Stimulated activated CD4-positive, alpha-beta T cell treated with anti-CD3 and anti-CD28 coated beads, TNF-alpha, amount 100 ng/mL, for 48 hours (primary cell): ENCODE measurements around the gene ZNF124.

Experiments used
- DNase-seq, 3 donors: peaks; one replicate each; pipeline ENCODE4 v3.0.0-alpha.2; 2020; ENCODE audit warnings: low read depth in 3 of 3

The ZNF124 gene

GRCh38 chr1:247113094-247113497 is 58.7 kb downstream of the ZNF124 start:
- no peak for DNase-seq

DNA sequence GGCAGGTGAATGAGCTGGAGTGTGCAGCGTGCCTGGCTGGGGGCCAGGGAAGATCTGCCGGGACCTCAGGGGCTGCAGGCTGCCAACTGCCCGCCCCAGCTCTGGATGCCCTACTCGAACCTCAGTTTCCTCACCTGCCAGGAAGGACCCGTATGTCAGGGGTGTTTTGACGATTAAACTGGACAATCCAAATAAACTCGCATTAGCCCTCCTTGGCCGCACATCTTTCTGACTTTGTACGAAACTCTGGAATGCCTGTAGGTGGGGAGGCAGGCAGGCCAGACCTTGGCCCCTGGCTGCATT is 59.4 kb downstream of the ZNF124 start:
- no peak for DNase-seq

DNA sequence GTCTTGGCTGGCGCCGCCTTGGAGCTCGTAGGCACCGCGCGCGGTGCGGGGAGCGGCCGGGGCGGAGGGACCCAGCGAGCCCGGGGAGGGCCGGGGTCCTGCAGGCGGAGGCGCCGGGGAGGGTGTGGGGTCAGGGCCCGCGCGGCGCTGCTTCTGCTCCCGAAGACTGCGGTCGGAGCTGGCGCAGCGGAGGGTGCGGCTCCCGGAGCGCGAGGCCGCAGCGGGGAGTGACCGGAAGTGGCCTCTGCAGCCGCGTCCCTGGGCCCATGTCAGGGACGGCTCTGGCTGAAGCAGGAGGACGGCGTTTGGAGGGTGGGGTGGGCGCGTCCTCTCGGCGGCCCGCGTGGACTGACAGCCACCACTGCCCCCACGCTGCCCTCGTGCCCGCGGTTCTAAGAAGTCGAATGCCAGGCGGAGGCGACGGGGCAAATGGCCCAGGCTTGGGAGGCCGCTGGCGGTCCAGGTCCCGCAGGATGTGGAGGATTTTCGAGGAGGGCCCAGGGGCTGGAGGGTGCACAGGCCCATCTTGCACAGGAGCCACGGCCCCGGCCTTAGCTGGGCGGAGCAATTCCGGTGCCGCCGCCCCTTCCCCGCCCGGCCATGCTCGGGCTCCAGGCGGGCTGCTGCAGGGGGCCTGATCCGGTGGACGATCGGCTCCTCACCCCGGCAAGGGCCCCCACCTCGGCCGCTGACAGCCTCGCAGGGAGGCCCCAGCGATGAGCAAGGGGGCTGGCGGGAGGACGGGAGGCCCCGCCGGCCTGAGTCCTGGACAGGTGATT is 59.9 kb downstream of the ZNF124 start:
- no peak for DNase-seq

GRCh38 chr1:247111259-247111699 is 60.5 kb downstream of the ZNF124 start:
- no peak for DNase-seq

GRCh38 chr1:247110627-247111258 is 61.1 kb downstream of the ZNF124 start:
- DNase-seq = peak in 2 of 3 donors; percentile 30 to 40

DNA sequence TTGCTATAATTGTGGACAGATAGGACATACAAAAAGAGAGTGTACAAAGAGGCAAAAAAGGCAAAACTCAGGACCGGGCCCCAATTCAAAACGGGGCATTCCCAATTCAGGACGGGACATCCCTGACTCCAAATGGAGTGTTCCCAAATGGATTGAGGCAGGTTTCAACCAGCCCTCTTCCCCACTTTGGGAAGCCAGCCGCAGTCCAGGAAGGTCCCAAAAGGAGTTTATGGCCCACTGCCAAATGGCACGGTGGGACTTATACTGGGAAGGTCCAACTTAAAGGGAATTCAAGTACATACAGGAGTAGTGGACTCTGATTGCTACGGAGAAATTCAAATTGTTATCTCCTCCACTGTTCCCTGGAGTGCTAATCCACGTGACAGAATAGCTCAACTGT is 64.1 kb downstream of the ZNF124 start:
- DNase-seq = no peak

DNA sequence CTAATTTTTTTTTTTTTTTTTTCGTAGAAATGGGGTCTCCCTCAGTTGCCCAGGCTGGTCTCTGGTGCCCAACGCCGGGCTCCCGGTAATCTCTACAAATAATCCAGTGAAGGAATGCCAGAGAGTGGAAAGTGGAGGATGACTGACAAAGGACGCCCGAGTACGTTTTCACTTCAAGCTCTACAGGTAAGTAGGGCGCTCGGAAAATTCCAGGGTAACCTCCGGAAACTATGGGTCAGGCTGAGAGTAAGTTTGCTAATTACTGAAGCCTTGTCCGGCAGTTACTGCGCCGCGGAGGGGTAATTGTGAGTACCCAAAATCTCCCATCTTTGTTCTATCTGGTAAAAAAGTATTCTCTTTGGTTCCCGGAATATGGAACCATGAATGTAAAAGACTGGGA is 65.9 kb downstream of the ZNF124 start:
- DNase-seq = no peak
